Thoracic aorta (tissue), 2 donors: ENCODE measurements around the gene KIF18A. TPM values are rescaled to one million over a fixed set of nuclear protein-coding genes. Genes with fewer than 3 reads are reported as not detected.
"Not testable (repeated sequence)": the region's sequence is repeated elsewhere in the genome, so short reads cannot be mapped to it uniquely, and the experiment has no call there.

Experiments
- ATAC-seq: fragments of 150-250 bp; one replicate; pipeline ENCODE4 v1.8.0; 2017; ENCODE audit warnings: low read depth; ENCODE audit not compliant: insufficient number of reproducible peaks, low FRiP score
- DNase-seq: peaks from one replicate; pipeline ENCODE4 v3.0.0-alpha.2; 2020; ENCODE audit warnings: low spot score
- H3K27ac ChIP-seq, 2 donors: fragments of 200-600 bp; sonication (generic); 1 replicate in 1 of 2; 2 replicates in 1 of 2; pipeline ENCODE4 v1.5.1; 2016; ENCODE audit warnings: mild to moderate bottlenecking in 2 of 2, moderate library complexity in 2 of 2
- H3K27me3 ChIP-seq: fragments of 200-600 bp; sonication (generic); replicated peaks from 2 replicates; pipeline ENCODE4 v1.6.0; 2016; ENCODE audit warnings: mild to moderate bottlenecking; ENCODE audit not compliant: insufficient read depth
- H3K36me3 ChIP-seq: fragments of 200-600 bp; sonication (generic); one replicate; pipeline ENCODE4 v1.5.1; 2016
- H3K4me1 ChIP-seq, 2 donors: fragments of 200-600 bp; sonication (generic); 1 replicate in 1 of 2; 2 replicates in 1 of 2; pipeline versions ENCODE4 v1.5.1 to v1.6.0; 2016; ENCODE audit warnings: low read depth in 2 of 2, mild to moderate bottlenecking in 1 of 2; ENCODE audit not compliant: control insufficient read depth in 1 of 2
- H3K4me3 ChIP-seq: fragments of 200-600 bp; sonication (generic); 2 replicates; pipeline ENCODE4 v1.5.1; 2016; ENCODE audit warnings: mild to moderate bottlenecking
- H3K9me3 ChIP-seq: fragments of 200-600 bp; sonication (generic); 2 replicates; pipeline ENCODE4 v1.5.1; 2016
- CTCF ChIP-seq: fragments of 200-600 bp; sonication (generic); IDR thresholded peaks from one replicate; pipeline ENCODE4 v1.5.1; 2019; ENCODE audit warnings: antibody characterized with exemption
- total RNA-seq, 2 donors: library from RNA; depleted of rRNA; stranded (reverse); fragments of >200 nt; gene quantifications; one replicate each; pipeline versions ENCODE4 v1.1.0 to v1.2.3, GENCODE V29; 2016

The KIF18A gene
- total RNA-seq, 2 donors from 2014 or later = 0.28 TPM; not detected in 1

GRCh38 chr11:28107191-28107749 lies 686 bp downstream of the KIF18A start:
- ATAC-seq (no peak), DNase-seq (no peak)
- Histone ChIP-seq H3K27ac (peak overlapping the region; percentile 59 to 70), H3K4me3 (peak overlapping the region; percentile 80), H3K27me3 (no peaks in the 10 kb centered on the region), H3K9me3 (no peaks in the 10 kb centered on the region), H3K36me3 (no peaks in the 10 kb centered on the region), H3K4me1 (peaks cover 12 to 40% of the 10 kb centered on the region in 2 donors)
- no peak for TF ChIP-seq CTCF

GRCh38 chr11:28106353-28107043 lies 1.5 kb downstream of the KIF18A start:
- DNase-seq (no peak), ATAC-seq (no peak)
- Histone ChIP-seq H3K4me3 (no peak overlapping the region), H3K36me3 (no peaks in the 10 kb centered on the region), H3K4me1 (peaks cover 12 to 32% of the 10 kb centered on the region in 2 donors), H3K27me3 (no peaks in the 10 kb centered on the region), H3K27ac (no peak overlapping the region), H3K9me3 (no peaks in the 10 kb centered on the region)
- no peak for TF ChIP-seq CTCF

- H3K27me3 ChIP-seq = no peaks in the 10 kb centered on the region
- no peak for TF ChIP-seq CTCF
- no peaks in the 10 kb centered on the region for H3K36me3 ChIP-seq
- H3K9me3 ChIP-seq = no peaks in the 10 kb centered on the region
- peaks cover 5 to 26% of the 10 kb centered on the region in 2 donors for H3K4me1 ChIP-seq
- no peak overlapping the region for H3K4me3 ChIP-seq
- no peak overlapping the region for H3K27ac ChIP-seq
- no peak for ATAC-seq
- DNase-seq = no peak
Observed at GRCh38 chr11:28105869-28106268, 2.1 kb downstream of the KIF18A start.

- TF ChIP-seq CTCF = no peak
- Histone ChIP-seq H3K9me3 (no peaks in the 10 kb centered on the region), H3K4me3 (no peak overlapping the region), H3K27me3 (no peaks in the 10 kb centered on the region), H3K36me3 (no peaks in the 10 kb centered on the region), H3K27ac (no peak overlapping the region), H3K4me1 (peaks cover 5 to 23% of the 10 kb centered on the region in 2 donors)
- DNase-seq = no peak
- no peak for ATAC-seq
Observed at GRCh38 chr11:28104984-28105383, 3.0 kb downstream of the KIF18A start.

- TF ChIP-seq CTCF = no peak
- Histone ChIP-seq H3K27ac (no peak overlapping the region), H3K4me3 (no peak overlapping the region), H3K9me3 (no peaks in the 10 kb centered on the region), H3K36me3 (no peaks in the 10 kb centered on the region), H3K4me1 (peaks cover 5 to 17% of the 10 kb centered on the region in 2 donors), H3K27me3 (no peaks in the 10 kb centered on the region)
- no peak for ATAC-seq
- no peak for DNase-seq
Observed at GRCh38 chr11:28104425-28104824, 3.5 kb downstream of the KIF18A start.

- H3K4me1 ChIP-seq, H3K27ac ChIP-seq, H3K9me3 ChIP-seq, H3K36me3 ChIP-seq, ATAC-seq, H3K4me3 ChIP-seq, DNase-seq, H3K27me3 ChIP-seq: not testable (repeated sequence)
Observed at GRCh38 chr11:28102300-28102699, 5.7 kb downstream of the KIF18A start.
